Measurements from ENCODE around the gene NR2C2. TPM values are rescaled to one million over a fixed set of nuclear protein-coding genes. Genes with fewer than 3 reads are reported as not detected.

The NR2C2 gene
- total RNA-seq, 2 donors from 2014 or later: 75.9 to 79.1 TPM

GRCh38 chr3:15029625-15030024 is 82.2 kb downstream of the NR2C2 start:
- Mint-ChIP-seq H3K4me1 (ENCODE audit: low read depth) (no peaks in the 10 kb centered on the region), H3K27me3 (ENCODE audit: low read depth) (no peaks in the 10 kb centered on the region), H3K4me3 (no peak overlapping the region), H3K36me3 (ENCODE audit: insufficient read depth in 2 of 2) (peaks cover 4 to 23% of the 10 kb centered on the region in 2 donors), H3K27ac (peak overlapping the region; percentile 64), H3K9me3 (no peaks in the 10 kb centered on the region)
- DNase-seq: no peak
- no peak for ATAC-seq (replicated peaks in 1 of 2)

GRCh38 chr3:15032650-15033049 is 85.3 kb downstream of the NR2C2 start:
- H3K9me3 Mint-ChIP-seq: no peaks in the 10 kb centered on the region

GRCh38 chr3:15033103-15033502 is 85.7 kb downstream of the NR2C2 start:
- Mint-ChIP-seq H3K27me3 (ENCODE audit: low read depth) (no peaks in the 10 kb centered on the region), H3K4me1 (ENCODE audit: low read depth) (no peaks in the 10 kb centered on the region), H3K9me3 (no peaks in the 10 kb centered on the region), H3K27ac (no peak overlapping the region), H3K4me3 (no peak overlapping the region), H3K36me3 (ENCODE audit: insufficient read depth in 2 of 2) (peaks cover 4 to 14% of the 10 kb centered on the region in 2 donors)
- DNase-seq (no peak), ATAC-seq (replicated peaks in 1 of 2) (no peak)

More at GRCh38 chr3:15032650-15033049, 85.3 kb downstream of the NR2C2 start:
- Mint-ChIP-seq H3K27ac (no peak overlapping the region), H3K4me3 (no peak overlapping the region), H3K4me1 (ENCODE audit: low read depth) (no peaks in the 10 kb centered on the region), H3K27me3 (ENCODE audit: low read depth) (no peaks in the 10 kb centered on the region), H3K36me3 (ENCODE audit: insufficient read depth in 2 of 2) (peaks cover 4 to 14% of the 10 kb centered on the region in 2 donors)
- ATAC-seq (replicated peaks in 1 of 2) (no peak), DNase-seq (no peak)

- Mint-ChIP-seq H3K4me1 (ENCODE audit: low read depth) (no peaks in the 10 kb centered on the region), H3K27me3 (ENCODE audit: low read depth) (no peaks in the 10 kb centered on the region), H3K27ac (peak overlapping the region; percentile 57), H3K4me3 (no peak overlapping the region), H3K9me3 (no peaks in the 10 kb centered on the region), H3K36me3 (ENCODE audit: insufficient read depth in 2 of 2) (peaks cover 2 to 4% of the 10 kb centered on the region in 2 donors)
- ATAC-seq (replicated peaks in 1 of 2) (no peak), DNase-seq (no peak)
Measured at GRCh38 chr3:15038306-15038705, 90.9 kb downstream of the NR2C2 start.

- H3K4me3 Mint-ChIP-seq: no peak overlapping the region
- DNase-seq (no peak), ATAC-seq (replicated peaks in 1 of 2) (no peak)
- H3K36me3 Mint-ChIP-seq (ENCODE audit: insufficient read depth in 2 of 2): peaks cover 4 to 9% of the 10 kb centered on the region in 2 donors
- peaks cover 13% of the 10 kb centered on the region for H3K4me1 Mint-ChIP-seq (ENCODE audit: low read depth)
- no peaks in the 10 kb centered on the region for H3K9me3 Mint-ChIP-seq
- H3K27me3 Mint-ChIP-seq (ENCODE audit: low read depth): no peaks in the 10 kb centered on the region
- peak overlapping the region; percentile 55 for H3K27ac Mint-ChIP-seq
Measured at GRCh38 chr3:15040844-15041243, 93.5 kb downstream of the NR2C2 start.

- H3K4me1 Mint-ChIP-seq (ENCODE audit: low read depth): peaks cover 13% of the 10 kb centered on the region
- ATAC-seq (replicated peaks in 1 of 2) (no peak), DNase-seq (no peak)
- no peak overlapping the region for H3K4me3 Mint-ChIP-seq
- peak overlapping the region; percentile 59 for H3K27ac Mint-ChIP-seq
- H3K9me3 Mint-ChIP-seq: no peaks in the 10 kb centered on the region
- peaks cover 6 to 9% of the 10 kb centered on the region in 2 donors for H3K36me3 Mint-ChIP-seq (ENCODE audit: insufficient read depth in 2 of 2)
- H3K27me3 Mint-ChIP-seq (ENCODE audit: low read depth): no peaks in the 10 kb centered on the region
Measured at GRCh38 chr3:15041950-15042349, 94.6 kb downstream of the NR2C2 start.

GRCh38 chr3:15042936-15043335 is 95.6 kb downstream of the NR2C2 start:
- Mint-ChIP-seq H3K27me3 (ENCODE audit: low read depth) (no peaks in the 10 kb centered on the region), H3K4me1 (ENCODE audit: low read depth) (peaks cover 13% of the 10 kb centered on the region), H3K9me3 (no peaks in the 10 kb centered on the region), H3K27ac (peak overlapping the region; percentile 59), H3K4me3 (no peak overlapping the region), H3K36me3 (ENCODE audit: insufficient read depth in 2 of 2) (peaks cover 6 to 9% of the 10 kb centered on the region in 2 donors)
- DNase-seq: no peak
- ATAC-seq (replicated peaks in 1 of 2): no peak

GRCh38 chr3:15043408-15044171 is 96.2 kb downstream of the NR2C2 start:
- no peak for DNase-seq
- no peaks in the 10 kb centered on the region for H3K9me3 Mint-ChIP-seq
- peaks cover 13% of the 10 kb centered on the region for H3K4me1 Mint-ChIP-seq (ENCODE audit: low read depth)
- H3K27ac Mint-ChIP-seq: peak overlapping the region; percentile 24
- H3K4me3 Mint-ChIP-seq: no peak overlapping the region
- no peaks in the 10 kb centered on the region for H3K27me3 Mint-ChIP-seq (ENCODE audit: low read depth)
- no peak for ATAC-seq (replicated peaks in 1 of 2)
- peaks cover 4 to 9% of the 10 kb centered on the region in 2 donors for H3K36me3 Mint-ChIP-seq (ENCODE audit: insufficient read depth in 2 of 2)

- no peak for ATAC-seq (replicated peaks in 1 of 2)
- H3K9me3 Mint-ChIP-seq: no peaks in the 10 kb centered on the region
- peaks cover 1 to 9% of the 10 kb centered on the region in 2 donors for H3K36me3 Mint-ChIP-seq (ENCODE audit: insufficient read depth in 2 of 2)
- H3K27ac Mint-ChIP-seq: peak overlapping the region; percentile 42
- no peak for DNase-seq
- H3K4me3 Mint-ChIP-seq: no peak overlapping the region
- no peaks in the 10 kb centered on the region for H3K27me3 Mint-ChIP-seq (ENCODE audit: low read depth)
- H3K4me1 Mint-ChIP-seq (ENCODE audit: low read depth): peaks cover 13% of the 10 kb centered on the region
Measured at GRCh38 chr3:15044326-15044725, 96.9 kb downstream of the NR2C2 start.

GRCh38 chr3:15045667-15046066 is 98.3 kb downstream of the NR2C2 start:
- Mint-ChIP-seq H3K9me3 (no peaks in the 10 kb centered on the region), H3K36me3 (ENCODE audit: insufficient read depth in 2 of 2) (peaks cover 1 to 15% of the 10 kb centered on the region in 2 donors), H3K27ac (peak overlapping the region; percentile 42), H3K4me1 (ENCODE audit: low read depth) (peaks cover 20% of the 10 kb centered on the region), H3K27me3 (ENCODE audit: low read depth) (no peaks in the 10 kb centered on the region), H3K4me3 (no peak overlapping the region)
- ATAC-seq (replicated peaks in 1 of 2) (no peak), DNase-seq (no peak)

- ATAC-seq (replicated peaks in 1 of 2) (no peak), DNase-seq (no peak)
- no peaks in the 10 kb centered on the region for H3K9me3 Mint-ChIP-seq
- H3K4me1 Mint-ChIP-seq (ENCODE audit: low read depth): peaks cover 49% of the 10 kb centered on the region
- peaks cover 1 to 14% of the 10 kb centered on the region in 2 donors for H3K36me3 Mint-ChIP-seq (ENCODE audit: insufficient read depth in 2 of 2)
- peak overlapping the region; percentile 27 for H3K27ac Mint-ChIP-seq
- H3K4me3 Mint-ChIP-seq: no peak overlapping the region
- no peaks in the 10 kb centered on the region for H3K27me3 Mint-ChIP-seq (ENCODE audit: low read depth)
Measured at GRCh38 chr3:15049584-15049983, 102.2 kb downstream of the NR2C2 start.

GRCh38 chr3:15050405-15051092 is 103.2 kb downstream of the NR2C2 start:
- DNase-seq: no peak
- Mint-ChIP-seq H3K4me3 (no peak overlapping the region), H3K4me1 (ENCODE audit: low read depth) (peaks cover 52% of the 10 kb centered on the region), H3K36me3 (ENCODE audit: insufficient read depth in 2 of 2) (peaks cover 2 to 11% of the 10 kb centered on the region in 2 donors), H3K9me3 (no peaks in the 10 kb centered on the region), H3K27ac (peak overlapping the region; percentile 10), H3K27me3 (ENCODE audit: low read depth) (no peaks in the 10 kb centered on the region)
- no peak for ATAC-seq (replicated peaks in 1 of 2)

- H3K4me3 Mint-ChIP-seq: no peak overlapping the region
- no peak overlapping the region for H3K27ac Mint-ChIP-seq
- peak; percentile 44 to 56 for DNase-seq
- no peaks in the 10 kb centered on the region for H3K9me3 Mint-ChIP-seq
- no peaks in the 10 kb centered on the region for H3K27me3 Mint-ChIP-seq (ENCODE audit: low read depth)
- ATAC-seq (replicated peaks in 1 of 2): peak; percentile 63 to 70
- H3K36me3 Mint-ChIP-seq (ENCODE audit: insufficient read depth in 2 of 2): peaks cover 2 to 11% of the 10 kb centered on the region in 2 donors
- peaks cover 56% of the 10 kb centered on the region for H3K4me1 Mint-ChIP-seq (ENCODE audit: low read depth)
Measured at GRCh38 chr3:15051531-15051930, 104.1 kb downstream of the NR2C2 start.

Data from activated T-cell treated with anti-CD3 and anti-CD28 coated beads, Interleukin-2, amount 50 U/mL, for 72 hours (primary cell).